ENCODE measurements around the gene IGSF21. TPM values are rescaled to one million over a fixed set of nuclear protein-coding genes. Genes with fewer than 3 reads are reported as not detected.

Gene IGSF21
- total RNA-seq, 2 donors from 2014 or later: 4.6 to 8.5 TPM

DNA sequence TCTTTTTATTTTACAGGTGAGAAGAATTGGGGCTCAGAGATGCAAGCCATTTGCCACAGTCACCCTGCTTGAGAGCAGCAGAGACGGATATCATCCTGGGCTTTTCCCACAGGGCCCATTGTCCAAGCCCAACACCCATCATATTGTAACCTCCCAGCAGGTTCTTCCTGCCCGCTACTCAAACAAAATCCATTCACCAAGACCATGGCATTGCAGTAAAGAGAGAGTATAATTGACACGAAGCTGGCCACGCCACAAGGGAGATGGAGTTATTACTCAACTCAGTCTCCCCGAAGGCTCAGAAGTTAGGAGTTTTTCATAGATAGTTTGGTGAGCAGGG is 312.2 kb downstream of the IGSF21 start:
- Histone ChIP-seq H3K36me3 (no peaks in the 10 kb centered on the region), H3K9me3 (no peaks in the 10 kb centered on the region), H3K27ac (no peak overlapping the region), H3K4me3 (no peak overlapping the region), H3K27me3 (replicated peaks; ENCODE audit: insufficient read depth) (no peaks in the 10 kb centered on the region), H3K4me1 (replicated peaks) (no peaks in the 10 kb centered on the region)
- TF ChIP-seq, protein P1, sequence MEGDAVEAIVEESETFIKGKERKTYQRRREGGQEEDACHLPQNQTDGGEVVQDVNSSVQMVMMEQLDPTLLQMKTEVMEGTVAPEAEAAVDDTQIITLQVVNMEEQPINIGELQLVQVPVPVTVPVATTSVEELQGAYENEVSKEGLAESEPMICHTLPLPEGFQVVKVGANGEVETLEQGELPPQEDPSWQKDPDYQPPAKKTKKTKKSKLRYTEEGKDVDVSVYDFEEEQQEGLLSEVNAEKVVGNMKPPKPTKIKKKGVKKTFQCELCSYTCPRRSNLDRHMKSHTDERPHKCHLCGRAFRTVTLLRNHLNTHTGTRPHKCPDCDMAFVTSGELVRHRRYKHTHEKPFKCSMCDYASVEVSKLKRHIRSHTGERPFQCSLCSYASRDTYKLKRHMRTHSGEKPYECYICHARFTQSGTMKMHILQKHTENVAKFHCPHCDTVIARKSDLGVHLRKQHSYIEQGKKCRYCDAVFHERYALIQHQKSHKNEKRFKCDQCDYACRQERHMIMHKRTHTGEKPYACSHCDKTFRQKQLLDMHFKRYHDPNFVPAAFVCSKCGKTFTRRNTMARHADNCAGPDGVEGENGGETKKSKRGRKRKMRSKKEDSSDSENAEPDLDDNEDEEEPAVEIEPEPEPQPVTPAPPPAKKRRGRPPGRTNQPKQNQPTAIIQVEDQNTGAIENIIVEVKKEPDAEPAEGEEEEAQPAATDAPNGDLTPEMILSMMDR (IDR thresholded peaks at IDR 0.05): no peak
- TF ChIP-seq POLR2AphosphoS5 (IDR thresholded peaks at IDR 0.05) (no peak), POLR2A (IDR thresholded peaks at IDR 0.05) (no peak)
- no peak for DNase-seq (ENCODE audit: low spot score)
- intact Hi-C loops (cut with DNase I): no loop called here
- WGBS: 66% methylated on average over 5 of the region's 5 CpGs

GRCh38 chr1:18422076-18422777 is 314.6 kb downstream of the IGSF21 start:
- Histone ChIP-seq H3K27me3 (replicated peaks; ENCODE audit: insufficient read depth) (no peaks in the 10 kb centered on the region), H3K9me3 (no peaks in the 10 kb centered on the region), H3K27ac (no peak overlapping the region), H3K36me3 (no peaks in the 10 kb centered on the region), H3K4me3 (no peak overlapping the region), H3K4me1 (replicated peaks) (no peaks in the 10 kb centered on the region)
- TF ChIP-seq POLR2A (IDR thresholded peaks at IDR 0.05) (no peak), POLR2AphosphoS5 (IDR thresholded peaks at IDR 0.05) (no peak)
- TF ChIP-seq, protein P1 (IDR thresholded peaks at IDR 0.05): no peak
- intact Hi-C loops (cut with DNase I): no loop called here
- DNase-seq (ENCODE audit: low spot score): no peak
- WGBS: 84% methylated on average over 15 of the region's 15 CpGs

DNA sequence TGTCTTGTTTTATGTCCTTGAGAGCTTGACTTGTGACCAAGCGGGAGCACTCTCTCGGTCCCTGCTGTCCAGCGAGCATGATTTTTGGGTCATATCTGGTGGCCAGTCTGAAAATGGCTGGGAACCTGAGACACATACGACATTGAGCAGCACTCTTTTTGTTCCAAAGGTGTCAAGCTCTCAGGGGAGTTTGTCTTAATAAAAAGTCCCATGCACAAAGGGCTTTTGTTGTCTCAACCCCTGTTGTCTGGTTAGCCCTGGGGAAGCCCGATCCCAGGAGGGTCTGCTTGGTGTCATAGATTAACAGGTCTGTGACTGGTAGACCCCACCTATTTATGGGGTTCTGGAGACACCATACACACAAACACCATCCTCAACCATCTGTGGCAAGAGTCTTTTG is 315.4 kb downstream of the IGSF21 start:
- WGBS: 75% methylated on average over 5 of the region's 5 CpGs
- Histone ChIP-seq H3K9me3 (no peaks in the 10 kb centered on the region), H3K27ac (no peak overlapping the region), H3K27me3 (replicated peaks; ENCODE audit: insufficient read depth) (no peaks in the 10 kb centered on the region), H3K36me3 (no peaks in the 10 kb centered on the region), H3K4me1 (replicated peaks) (no peaks in the 10 kb centered on the region), H3K4me3 (no peak overlapping the region)
- TF ChIP-seq POLR2AphosphoS5 (IDR thresholded peaks at IDR 0.05) (no peak), POLR2A (IDR thresholded peaks at IDR 0.05) (no peak)
- TF ChIP-seq, protein P1 (IDR thresholded peaks at IDR 0.05): no peak
- intact Hi-C loops (cut with DNase I): no loop called here
- DNase-seq (ENCODE audit: low spot score): no peak

DNA sequence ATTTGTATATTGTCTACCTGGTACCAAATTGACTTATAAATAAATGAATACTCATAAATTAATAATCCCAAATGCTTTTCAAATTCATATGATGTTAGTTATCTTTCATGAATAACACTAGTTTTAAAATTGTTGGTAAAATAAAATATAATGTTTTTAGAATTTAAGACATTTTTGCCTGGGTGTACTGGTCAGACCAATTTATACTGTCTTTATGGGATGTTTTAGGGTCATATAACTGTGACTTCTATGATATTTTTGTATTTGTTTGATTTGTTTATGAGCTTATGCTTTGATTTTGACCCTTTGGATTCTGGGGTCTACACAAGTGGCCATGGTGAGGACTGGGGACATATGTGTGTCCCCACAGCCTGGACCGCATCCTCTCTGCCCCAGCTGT is 319.0 kb downstream of the IGSF21 start:
- Histone ChIP-seq H3K4me1 (replicated peaks) (no peaks in the 10 kb centered on the region), H3K4me3 (no peak overlapping the region), H3K27ac (no peak overlapping the region), H3K27me3 (replicated peaks; ENCODE audit: insufficient read depth) (no peaks in the 10 kb centered on the region), H3K36me3 (no peaks in the 10 kb centered on the region), H3K9me3 (no peaks in the 10 kb centered on the region)
- intact Hi-C loops (cut with DNase I): no loop called here
- WGBS: 100% methylated on average over 1 of the region's 1 CpG
- TF ChIP-seq, protein P1 (IDR thresholded peaks at IDR 0.05): no peak
- TF ChIP-seq POLR2AphosphoS5 (IDR thresholded peaks at IDR 0.05) (no peak), POLR2A (IDR thresholded peaks at IDR 0.05) (no peak)
- DNase-seq (ENCODE audit: low spot score): no peak

Measured in prostate gland (tissue), 2 donors.